HepG2 (cell line): ENCODE results near the gene ARHGAP33. TPM values are rescaled to one million over a fixed set of nuclear protein-coding genes. Genes with fewer than 3 reads are reported as not detected.
A peak's percentile ranks its signal among the peaks of the same experiment; 100 is the strongest.

Experiments used
- ATAC-seq: fragments of 200-7000 bp; cut with Tn5 transposase; 3 replicates; pipeline ENCODE4 v1.9.1; 2020; ENCODE audit warnings: mild to moderate bottlenecking, moderate library complexity
- BruUV-seq: library from RNA; stranded (reverse); fragments of 400-500 nt; replicated peaks from 2 replicates; lab custom pipeline; 2021; lab: Mats Ljungman, UMichigan
- CTCF ChIA-PET: fragments of 300-600 bp; formaldehyde crosslinking; extraction: SDS; loops from one replicate; lab custom pipeline; 2021; ENCODE audit warnings: low total read pairs, inconsistent platforms, low intra/inter-chr PET ratio; lab: Yijun Ruan, JAX
- POLR2A ChIA-PET: fragments of 350-600 bp; sonication (Branson Sonifier 250); formaldehyde crosslinking; loops from one replicate; lab custom pipeline; 2020; ENCODE audit warnings: antibody characterized with exemption, inconsistent platforms; lab: Yijun Ruan, JAX
- DNase-seq: peaks from one replicate; pipeline ENCODE4 v3.0.0-alpha.2; 2015; ENCODE audit warnings: low spot score
- FAIRE-seq: peaks from 3 replicates; lab custom pipeline; 2011; peaks lifted over from hg19 to GRCh38; lab: Jason Lieb, UNC
- H2AFZ ChIP-seq: one replicate; pipeline ENCODE4 v1.6.1; 2011; ENCODE audit warnings: low read length, inconsistent platforms
- H3K27ac ChIP-seq: fragments of 300-600 bp; 3 replicates; pipeline ENCODE4 v1.8.0; 2011; ENCODE audit warnings: mixed run types, mild to moderate bottlenecking, mixed read lengths, low read length, inconsistent platforms; ENCODE audit not compliant: insufficient read depth; ENCODE audit errors: extremely low read length
- H3K27me3 ChIP-seq, 2 experiments: fragments of 200-600 bp in 1 of 2; 2 replicates in 1 of 2; 3 replicates in 1 of 2; pipeline versions ENCODE4 v1.6.0 to v1.8.0; 2011; ENCODE audit warnings: low read length in 2 of 2, mild to moderate bottlenecking in 2 of 2, moderate library complexity in 2 of 2, inconsistent platforms in 1 of 2; ENCODE audit not compliant: insufficient read depth in 2 of 2, control insufficient read depth in 1 of 2
- H3K36me3 ChIP-seq, 2 experiments: fragments of 200-600 bp in 1 of 2; replicated peaks in 1 of 2; 2 replicates in 1 of 2; 3 replicates in 1 of 2; pipeline versions ENCODE4 v1.5.1 to v1.8.0; 2011; ENCODE audit warnings: low read length in 2 of 2, inconsistent platforms in 1 of 2; ENCODE audit not compliant: insufficient read depth in 2 of 2, control insufficient read depth in 1 of 2
- H3K4me1 ChIP-seq: 2 replicates; pipeline ENCODE4 v1.5.1; 2012; ENCODE audit warnings: low read length, inconsistent platforms; ENCODE audit not compliant: insufficient read depth
- H3K4me2 ChIP-seq: 2 replicates; pipeline ENCODE4 v1.6.0; 2011; ENCODE audit warnings: low read depth, low read length, inconsistent platforms
- H3K4me3 ChIP-seq, 3 experiments: fragments of 200-600 bp in 1 of 3; sonication (generic), shearing (Covaris generic) in 1 of 3; replicated peaks in 1 of 3; 2 replicates each; pipeline ENCODE4 v1.5.1; 2011 to 2016; ENCODE audit warnings: low read length in 3 of 3, inconsistent platforms in 2 of 3, low read depth in 2 of 3, mild to moderate bottlenecking in 2 of 3, control low read depth in 1 of 3, mixed read lengths in 1 of 3; ENCODE audit not compliant: insufficient read depth in 1 of 3
- H3K79me2 ChIP-seq: one replicate; pipeline ENCODE4 v1.6.1; 2011; ENCODE audit warnings: low read length, inconsistent platforms; ENCODE audit not compliant: insufficient read depth
- H3K9ac ChIP-seq: 2 replicates; pipeline ENCODE4 v1.6.0; 2011; ENCODE audit warnings: mild to moderate bottlenecking, low read depth, low read length, inconsistent platforms; ENCODE audit not compliant: insufficient read depth
- H3K9me3 ChIP-seq: 2 replicates; pipeline ENCODE4 v1.5.1; 2012; ENCODE audit warnings: mild to moderate bottlenecking, low read length
- H4K20me1 ChIP-seq: 2 replicates; pipeline ENCODE4 v1.6.0; 2011; ENCODE audit warnings: inconsistent platforms, mild to moderate bottlenecking, low read length, moderate library complexity; ENCODE audit not compliant: insufficient read depth
- AGO2 ChIP-seq: fragments of 200-400 bp; formaldehyde crosslinking; optimal IDR thresholded peaks from 2 replicates; pipeline ENCODE3; 2017; ENCODE audit warnings: mild to moderate bottlenecking, low read depth, low read length, moderate library complexity
- AKAP8 ChIP-seq: sonication (generic); formaldehyde crosslinking; IDR thresholded peaks from 2 replicates; pipeline ENCODE4 v1.5.1; 2020; ENCODE audit warnings: mild to moderate bottlenecking, missing genetic modification reagents
- CBFB ChIP-seq: sonication (generic); formaldehyde crosslinking; IDR thresholded peaks from 2 replicates; pipeline ENCODE4 v1.4.0; 2020; ENCODE audit warnings: missing genetic modification reagents
- CHD4 ChIP-seq: fragments of 200-600 bp; sonication (generic); IDR thresholded peaks from 2 replicates; pipeline ENCODE4 v1.7.0; 2017; ENCODE audit warnings: mild to moderate bottlenecking, low read length, borderline replicate concordance
- FLYWCH1 ChIP-seq: sonication (generic); formaldehyde crosslinking; IDR thresholded peaks from 2 replicates; pipeline ENCODE4 v1.8.1; 2023; ENCODE audit warnings: mild to moderate bottlenecking, missing genetic modification reagents
- FOSL2 ChIP-seq: sonication (generic); formaldehyde crosslinking; IDR thresholded peaks from 2 replicates; pipeline ENCODE4 v1.4.0; 2020; ENCODE audit warnings: missing genetic modification reagents
- FOXO1 ChIP-seq: sonication (generic); formaldehyde crosslinking; IDR thresholded peaks from 2 replicates; pipeline ENCODE4 v1.4.0; 2020; ENCODE audit warnings: missing genetic modification reagents
- GATA4 ChIP-seq: sonication (generic); IDR thresholded peaks from 2 replicates; pipeline ENCODE4 v1.6.1; 2016; ENCODE audit warnings: antibody characterized with exemption, low read depth, borderline replicate concordance
- KAT7 ChIP-seq: IDR thresholded peaks from 2 replicates; pipeline ENCODE4 v1.6.1; 2018; ENCODE audit warnings: borderline replicate concordance, missing compliant biosample characterization
- KLF12 ChIP-seq: sonication (generic); formaldehyde crosslinking; IDR thresholded peaks from 2 replicates; pipeline ENCODE4 v1.4.0; 2020; ENCODE audit warnings: missing genetic modification reagents, borderline replicate concordance
- PHF5A ChIP-seq: IDR thresholded peaks from one replicate; pipeline ENCODE4 v1.6.1; 2018; ENCODE audit warnings: low read depth, missing genetic modification reagents; ENCODE audit not compliant: unreplicated experiment
- RBFOX2 ChIP-seq: fragments of 200-400 bp; formaldehyde crosslinking; IDR thresholded peaks from 2 replicates; pipeline ENCODE4 v1.6.1; 2017; ENCODE audit warnings: low read depth, mild to moderate bottlenecking, low read length
- SIN3B ChIP-seq: fragments of 150-350 bp; IDR thresholded peaks from 2 replicates; pipeline ENCODE4 v1.6.1; 2014; ENCODE audit warnings: low read length
- SRF ChIP-seq: IDR thresholded peaks from 2 replicates; pipeline ENCODE4 v1.6.1; 2011; ENCODE audit warnings: mild to moderate bottlenecking, low read depth, low read length, moderate library complexity
- SSRP1 ChIP-seq: IDR thresholded peaks from 2 replicates; pipeline ENCODE4 v1.6.1; 2016; ENCODE audit warnings: control low read depth
- WIZ ChIP-seq: sonication (generic); formaldehyde crosslinking; IDR thresholded peaks from 2 replicates; pipeline ENCODE4 v1.5.1; 2020; ENCODE audit warnings: mild to moderate bottlenecking, missing genetic modification reagents
- ZC3H4 ChIP-seq: sonication (generic); formaldehyde crosslinking; IDR thresholded peaks from 2 replicates; pipeline ENCODE4 v1.4.0; 2020; ENCODE audit warnings: missing genetic modification reagents, borderline replicate concordance
- ZMAT3 ChIP-seq: sonication (generic); formaldehyde crosslinking; conservative IDR thresholded peaks from 2 replicates; pipeline ENCODE4 v1.7.0; 2021; ENCODE audit warnings: missing genetic modification reagents
- ZNF121 ChIP-seq: sonication (generic); formaldehyde crosslinking; IDR thresholded peaks from 2 replicates; pipeline ENCODE4 v1.5.0; 2020; ENCODE audit warnings: mild to moderate bottlenecking, missing genetic modification reagents
- ZNF24 ChIP-seq: fragments of 450-650 bp; IDR thresholded peaks from 2 replicates; pipeline ENCODE4 v1.6.1; 2017; ENCODE audit warnings: antibody characterized with exemption, mild to moderate bottlenecking
- ZNF446 ChIP-seq: sonication (generic); formaldehyde crosslinking; IDR thresholded peaks from 2 replicates; pipeline ENCODE4 v1.5.0; 2020; ENCODE audit warnings: mild to moderate bottlenecking, missing genetic modification reagents
- ZNF501 ChIP-seq: sonication (generic); formaldehyde crosslinking; IDR thresholded peaks from 2 replicates; pipeline ENCODE4 v1.5.1; 2020; ENCODE audit warnings: mild to moderate bottlenecking, moderate library complexity, missing genetic modification reagents
- ZNF720 ChIP-seq: sonication (generic); formaldehyde crosslinking; IDR thresholded peaks from 2 replicates; pipeline ENCODE4 v1.4.0; 2020; ENCODE audit warnings: missing genetic modification reagents
- ZNF781 ChIP-seq: sonication (generic); formaldehyde crosslinking; IDR thresholded peaks from 2 replicates; pipeline ENCODE4 v1.5.1; 2020; ENCODE audit warnings: borderline replicate concordance, mild to moderate bottlenecking, missing genetic modification reagents; ENCODE audit errors: not compliant biosample characterization
- ZNF879 ChIP-seq: sonication (generic); formaldehyde crosslinking; IDR thresholded peaks from 2 replicates; pipeline ENCODE4 v1.8.1; 2023; ENCODE audit warnings: missing genetic modification reagents
- WGBS: methylation state at CpG from one replicate; pipeline ENCODE4 v1.1.6; 2017; ENCODE audit warnings: low lambda C conversion rate; 5-methylcytosine and 5-hydroxymethylcytosine counted together
- in situ Hi-C: cut with HindIII; loops from 2 replicates; pipeline ENCODE4 v1.10.0; 2017; ENCODE audit warnings: low pct_unique_long_range_greater_than_20kb; ENCODE audit not compliant: extremely low pct_ligation_motif_present
- intact Hi-C: fragments of 100-400 bp; cut with micrococcal nuclease; formaldehyde crosslinking; loops from one replicate; pipeline ENCODE4 v1.10.0; 2022; ENCODE audit not compliant: unreplicated experiment
- polyA plus RNA-seq, 8 experiments: library from polyadenylated mRNA; depleted of rRNA in 3 of 8; stranded (reverse) in 7 of 8; unstranded in 1 of 8; fragments of >200 nt; fragmentation: Illumina TruSeq in 4 of 8; extraction: Trizol in 4 of 8; gene quantifications; 2 replicates each; pipeline versions ENCODE4 v1.2.1 to v1.2.3, GENCODE V29; 2011 to 2016; ENCODE audit warnings: low read depth in 4 of 8, missing spikeins in 1 of 8, mixed read lengths in 1 of 8; ENCODE audit not compliant: insufficient read depth in 1 of 8
- total RNA-seq, 5 experiments: library from RNA; depleted of rRNA; stranded (reverse); fragments of >200 nt; fragmentation: Illumina TruSeq; extraction: Trizol; gene quantifications; 2 replicates each; pipeline ENCODE4 v1.2.3, GENCODE V29; 2016; ENCODE audit warnings: low read depth in 1 of 5
- TF ChIP-seq, protein P1 (sequence below): sonication (generic); formaldehyde crosslinking; IDR thresholded peaks from 2 replicates; pipeline ENCODE4 v1.4.0; 2020; ENCODE audit warnings: missing genetic modification reagents
- TF ChIP-seq, protein P2 (sequence below): sonication (generic); formaldehyde crosslinking; IDR thresholded peaks from 2 replicates; pipeline ENCODE4 v1.8.1; 2022; ENCODE audit warnings: mild to moderate bottlenecking, missing genetic modification reagents

Gene ARHGAP33
- total and polyA plus RNA-seq, 2 of the 13 experiments (the other 11 are each of a cell fraction or from before 2014, with no cell fraction given), result 1.3 to 2.7 TPM

- 96% methylated on average over 7 of the region's 18 CpGs for WGBS
- Histone ChIP-seq H3K4me3 (no peak overlapping the region), H3K36me3 (peaks cover 21 to 31% of the 10 kb centered on the region in 2 experiments; a peak in 4 of 5 replicates), H3K4me1 (peaks cover 11% of the 10 kb centered on the region), H3K9me3 (no peaks in the 10 kb centered on the region), H2AFZ (no peak overlapping the region), H3K4me2 (no peak overlapping the region), H3K27ac (no peak overlapping the region), H3K79me2 (peaks cover 8% of the 10 kb centered on the region), H3K9ac (no peak overlapping the region), H4K20me1 (no peaks in the 10 kb centered on the region), H3K27me3 (no peaks in the 10 kb centered on the region; a peak in 1 of 5 replicates)
- DNase-seq (no peak), FAIRE-seq (no peak), ATAC-seq (peak; percentile 43)
- no TSS peak for BruUV-seq
- in situ Hi-C loops (no loop called here), intact Hi-C loops (no loop called here)
- ChIA-PET CTCF (no interaction called here), POLR2A (no interaction called here)
- no peak for TF ChIP-seq SRF
- TF ChIP-seq ZMAT3, result no peak
- TF ChIP-seq AKAP8 (CRISPR knock-in tag), result no peak
- TF ChIP-seq ZNF501 (CRISPR knock-in tag), result 0 out of 2 replicates have a peak, but pooled peaks have one; percentile 19
- TF ChIP-seq, protein P1, sequence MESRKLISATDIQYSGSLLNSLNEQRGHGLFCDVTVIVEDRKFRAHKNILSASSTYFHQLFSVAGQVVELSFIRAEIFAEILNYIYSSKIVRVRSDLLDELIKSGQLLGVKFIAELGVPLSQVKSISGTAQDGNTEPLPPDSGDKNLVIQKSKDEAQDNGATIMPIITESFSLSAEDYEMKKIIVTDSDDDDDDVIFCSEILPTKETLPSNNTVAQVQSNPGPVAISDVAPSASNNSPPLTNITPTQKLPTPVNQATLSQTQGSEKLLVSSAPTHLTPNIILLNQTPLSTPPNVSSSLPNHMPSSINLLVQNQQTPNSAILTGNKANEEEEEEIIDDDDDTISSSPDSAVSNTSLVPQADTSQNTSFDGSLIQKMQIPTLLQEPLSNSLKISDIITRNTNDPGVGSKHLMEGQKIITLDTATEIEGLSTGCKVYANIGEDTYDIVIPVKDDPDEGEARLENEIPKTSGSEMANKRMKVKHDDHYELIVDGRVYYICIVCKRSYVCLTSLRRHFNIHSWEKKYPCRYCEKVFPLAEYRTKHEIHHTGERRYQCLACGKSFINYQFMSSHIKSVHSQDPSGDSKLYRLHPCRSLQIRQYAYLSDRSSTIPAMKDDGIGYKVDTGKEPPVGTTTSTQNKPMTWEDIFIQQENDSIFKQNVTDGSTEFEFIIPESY (CRISPR knock-in tag), result peak; percentile 95
- TF ChIP-seq ZNF879 (CRISPR knock-in tag), result no peak
- no peak for TF ChIP-seq GATA4
- TF ChIP-seq, protein P2, sequence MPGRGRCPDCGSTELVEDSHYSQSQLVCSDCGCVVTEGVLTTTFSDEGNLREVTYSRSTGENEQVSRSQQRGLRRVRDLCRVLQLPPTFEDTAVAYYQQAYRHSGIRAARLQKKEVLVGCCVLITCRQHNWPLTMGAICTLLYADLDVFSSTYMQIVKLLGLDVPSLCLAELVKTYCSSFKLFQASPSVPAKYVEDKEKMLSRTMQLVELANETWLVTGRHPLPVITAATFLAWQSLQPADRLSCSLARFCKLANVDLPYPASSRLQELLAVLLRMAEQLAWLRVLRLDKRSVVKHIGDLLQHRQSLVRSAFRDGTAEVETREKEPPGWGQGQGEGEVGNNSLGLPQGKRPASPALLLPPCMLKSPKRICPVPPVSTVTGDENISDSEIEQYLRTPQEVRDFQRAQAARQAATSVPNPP, result no peak
- TF ChIP-seq PHF5A (CRISPR knock-in tag), result no peak
- TF ChIP-seq ZNF24, result no peak
- no peak for TF ChIP-seq ZNF781 (CRISPR knock-in tag)
- TF ChIP-seq FLYWCH1 (CRISPR knock-in tag), result no peak
- no peak for TF ChIP-seq ZNF446 (CRISPR knock-in tag)
- no peak for TF ChIP-seq ZNF720 (CRISPR knock-in tag)
- no peak for TF ChIP-seq KLF12 (CRISPR knock-in tag)
- no peak for TF ChIP-seq ZC3H4
- TF ChIP-seq WIZ (CRISPR knock-in tag), result no peak
- TF ChIP-seq CHD4, result no peak
- peak; percentile 44; the same call in 1 of the 2 replicates for TF ChIP-seq RBFOX2
- TF ChIP-seq CBFB, result no peak
- TF ChIP-seq SSRP1 (CRISPR knock-in tag), result no peak
- no peak for TF ChIP-seq ZNF121
- peak; percentile 63 for TF ChIP-seq AGO2
- no peak for TF ChIP-seq KAT7 (CRISPR knock-in tag)
- no peak for TF ChIP-seq SIN3B
- no peak for TF ChIP-seq FOSL2 (CRISPR knock-in tag)
- no peak for TF ChIP-seq FOXO1 (CRISPR knock-in tag)
Observed at GRCh38 chr19:35806597-35806996, 31.2 kb downstream of the ARHGAP33 start.
